Mucosa of rectum (tissue), 2 donors: ENCODE results near the gene ATP9A.
"Not testable (repeated sequence)": the region's sequence is repeated elsewhere in the genome, so short reads cannot be mapped to it uniquely, and the experiment has no call there.

Experiments used
- H3K27ac ChIP-seq, 2 donors: one replicate each; pipeline ENCODE4 v1.7.0; 2013; ENCODE audit warnings: inconsistent platforms in 2 of 2, low read depth in 2 of 2, low read length in 2 of 2
- H3K27me3 ChIP-seq, 2 donors: one replicate each; pipeline ENCODE4 v1.7.0; 2013; ENCODE audit warnings: low read length in 2 of 2; ENCODE audit not compliant: control insufficient read depth in 2 of 2, insufficient read depth in 2 of 2
- H3K36me3 ChIP-seq, 2 donors: one replicate each; pipeline ENCODE4 v1.7.0; 2013; ENCODE audit warnings: low read length in 2 of 2; ENCODE audit not compliant: control insufficient read depth in 2 of 2, insufficient read depth in 2 of 2
- H3K4me1 ChIP-seq, 2 donors: one replicate each; pipeline ENCODE4 v1.7.0; 2013; ENCODE audit warnings: low read length in 2 of 2, mild to moderate bottlenecking in 1 of 2; ENCODE audit not compliant: control insufficient read depth in 2 of 2, insufficient read depth in 2 of 2
- H3K4me3 ChIP-seq, 2 donors: one replicate each; pipeline ENCODE4 v1.7.0; 2013; ENCODE audit warnings: low read length in 2 of 2
- H3K9ac ChIP-seq, 2 donors: one replicate each; pipeline ENCODE4 v1.7.0; 2013; ENCODE audit warnings: low read length in 2 of 2, low read depth in 1 of 2, mild to moderate bottlenecking in 1 of 2
- H3K9me3 ChIP-seq, 2 donors: one replicate each; pipeline ENCODE4 v1.7.0; 2013; ENCODE audit warnings: low read length in 2 of 2; ENCODE audit not compliant: control insufficient read depth in 2 of 2
- donor health status: healthy.
- donor health status: Normal muscosa, but diverticular disease.

Gene ATP9A

DNA sequence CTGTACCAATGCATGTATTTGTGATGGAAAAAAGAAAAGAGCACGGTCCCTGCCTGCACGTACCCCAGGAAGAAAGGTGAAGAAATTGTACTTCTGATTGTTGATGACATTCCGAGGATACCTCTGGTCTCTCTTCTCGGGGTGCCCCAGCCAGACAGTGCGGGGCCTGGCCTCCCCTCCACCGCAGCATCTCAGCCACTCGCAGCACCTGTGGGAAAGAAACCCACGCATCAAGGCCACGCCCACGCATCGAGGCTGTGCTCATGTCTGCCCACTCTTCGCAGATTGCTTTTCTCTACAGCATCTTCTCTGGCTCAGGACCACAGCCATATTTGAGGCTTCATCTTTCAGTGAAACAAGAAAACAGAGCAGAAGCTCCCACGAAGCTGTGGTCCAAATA lies 38.4 kb downstream of the ATP9A start:
- Histone ChIP-seq H3K36me3 (peaks cover 6 to 9% of the 10 kb centered on the region in 2 donors), H3K9ac (no peak overlapping the region), H3K4me3 (no peak overlapping the region), H3K27me3 (no peaks in the 10 kb centered on the region), H3K9me3 (no peaks in the 10 kb centered on the region), H3K27ac (no peak overlapping the region), H3K4me1 (no peaks in the 10 kb centered on the region)

DNA sequence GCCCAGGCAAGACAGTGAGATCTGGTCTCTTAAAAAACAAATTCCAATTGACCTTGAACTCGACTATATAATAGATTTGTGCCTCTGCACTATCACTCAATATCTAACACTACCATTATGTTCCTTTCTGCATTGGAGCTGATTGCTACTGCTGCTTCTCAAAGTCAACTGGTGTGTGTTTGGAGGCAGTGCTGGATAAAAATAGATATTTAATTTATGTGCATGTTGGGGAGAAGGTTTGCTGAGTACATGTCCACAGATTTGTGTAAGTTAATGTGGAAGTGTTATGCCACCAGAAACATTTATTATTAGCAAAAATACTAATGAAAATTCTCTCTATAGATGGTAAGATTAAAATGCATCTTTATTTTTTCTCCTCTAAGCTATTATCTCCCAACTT lies 39.5 kb downstream of the ATP9A start:
- Histone ChIP-seq H3K27ac (no peak overlapping the region), H3K4me1 (no peaks in the 10 kb centered on the region), H3K4me3 (no peak overlapping the region), H3K36me3 (peaks cover 9% of the 10 kb centered on the region in 2 donors), H3K9me3 (no peaks in the 10 kb centered on the region), H3K9ac (no peak overlapping the region), H3K27me3 (no peaks in the 10 kb centered on the region)

DNA sequence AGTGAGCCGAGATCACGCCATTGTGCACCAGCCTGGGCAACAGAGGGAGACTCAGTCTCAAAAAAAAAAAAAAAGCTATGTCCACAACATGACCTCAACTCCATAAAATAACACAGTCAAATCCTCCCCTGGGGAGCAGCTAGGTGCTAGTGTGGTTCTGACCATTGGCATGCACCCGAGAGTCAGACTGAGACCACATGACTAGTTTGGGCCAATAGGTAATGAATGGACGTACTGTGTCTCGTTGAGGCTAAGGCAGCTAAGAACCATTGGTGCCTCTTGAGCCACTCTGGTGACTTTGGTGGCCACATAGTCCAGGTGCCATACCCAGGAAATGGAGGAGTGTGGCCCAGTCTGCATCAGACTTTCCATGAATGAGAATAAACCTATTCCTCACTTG lies 40.3 kb downstream of the ATP9A start:
- no peak overlapping the region for H3K4me3 ChIP-seq
- no peaks in the 10 kb centered on the region for H3K4me1 ChIP-seq
- H3K27me3 ChIP-seq, result no peaks in the 10 kb centered on the region
- H3K36me3 ChIP-seq, result peaks cover 9% of the 10 kb centered on the region in 2 donors
- no peak overlapping the region for H3K27ac ChIP-seq
- no peak overlapping the region for H3K9ac ChIP-seq
- H3K9me3 ChIP-seq, result no peaks in the 10 kb centered on the region

DNA sequence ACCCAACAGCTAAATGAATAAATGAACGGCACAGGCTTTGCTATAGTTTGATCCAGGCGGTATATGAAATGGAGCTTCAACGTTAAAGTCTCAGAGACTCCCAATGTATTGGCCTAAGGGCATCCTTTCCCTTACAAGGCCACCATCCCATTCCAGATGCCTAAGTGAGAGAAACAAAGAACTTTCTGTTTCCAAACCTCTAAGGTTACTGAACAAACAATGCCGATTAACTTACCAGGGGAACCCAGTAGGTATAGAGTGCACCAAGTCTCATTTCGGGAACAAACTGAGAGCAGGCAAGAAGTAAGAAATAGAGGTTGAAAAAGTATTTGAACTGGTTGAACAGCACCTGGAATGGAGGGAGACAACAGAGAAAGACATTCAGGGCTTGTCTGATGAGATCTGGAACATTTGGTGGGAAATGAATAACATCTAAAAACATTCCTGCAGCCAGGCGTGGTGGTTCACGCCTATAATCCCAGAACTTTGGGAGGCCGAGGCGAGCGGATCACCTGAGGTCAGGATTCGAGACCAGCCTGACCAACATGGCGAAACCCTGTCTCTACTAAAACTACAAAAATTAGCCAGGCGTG lies 42.5 kb downstream of the ATP9A start:
- no peak overlapping the region for H3K9ac ChIP-seq
- no peaks in the 10 kb centered on the region for H3K9me3 ChIP-seq
- H3K4me1 ChIP-seq, result no peaks in the 10 kb centered on the region
- H3K27me3 ChIP-seq, result no peaks in the 10 kb centered on the region
- H3K27ac ChIP-seq, result no peak overlapping the region
- peaks cover 9% of the 10 kb centered on the region in 2 donors for H3K36me3 ChIP-seq
- no peak overlapping the region for H3K4me3 ChIP-seq

DNA sequence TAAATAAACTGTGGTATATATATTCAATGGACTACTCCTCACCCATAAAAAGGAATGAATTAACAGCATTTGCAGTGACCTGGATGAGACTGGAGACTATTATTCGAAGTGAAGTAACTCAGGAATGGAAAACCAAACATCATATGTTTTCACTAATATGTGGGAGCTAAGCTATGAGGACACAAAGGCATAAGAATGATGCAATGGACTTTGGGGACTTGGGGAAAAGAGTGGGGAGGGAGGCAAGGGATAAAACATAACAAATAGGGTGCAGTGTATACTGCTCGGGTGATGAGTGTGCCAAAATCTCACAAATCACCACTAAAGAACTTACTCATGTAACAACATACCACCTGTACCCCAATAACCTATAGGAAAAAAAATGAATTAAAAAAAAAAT lies 45.2 kb downstream of the ATP9A start:
- not testable (repeated sequence) for H3K4me1 ChIP-seq, H3K9ac ChIP-seq, H3K9me3 ChIP-seq, H3K27ac ChIP-seq, H3K36me3 ChIP-seq, H3K4me3 ChIP-seq, H3K27me3 ChIP-seq

DNA sequence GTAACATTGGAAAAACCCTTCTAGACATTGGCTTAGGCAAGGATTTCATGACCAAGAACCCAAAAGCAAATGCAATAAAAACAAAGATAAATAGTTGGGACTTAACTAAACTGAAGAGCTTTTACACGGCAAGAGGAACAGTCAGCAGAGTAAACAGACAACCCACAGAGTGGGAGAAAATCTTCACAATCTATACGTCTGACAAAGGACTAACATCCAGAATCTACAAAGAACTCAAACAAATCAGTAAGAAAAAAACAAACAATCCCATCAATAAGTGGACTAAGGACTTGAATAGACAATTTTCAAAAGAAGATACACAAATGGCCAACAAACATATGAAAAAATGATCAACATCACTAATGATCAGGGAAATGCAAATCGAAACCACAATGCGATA lies 45.9 kb downstream of the ATP9A start:
- H3K9me3 ChIP-seq, H3K27ac ChIP-seq, H3K4me1 ChIP-seq, H3K9ac ChIP-seq, H3K36me3 ChIP-seq, H3K4me3 ChIP-seq, H3K27me3 ChIP-seq: not testable (repeated sequence)

DNA sequence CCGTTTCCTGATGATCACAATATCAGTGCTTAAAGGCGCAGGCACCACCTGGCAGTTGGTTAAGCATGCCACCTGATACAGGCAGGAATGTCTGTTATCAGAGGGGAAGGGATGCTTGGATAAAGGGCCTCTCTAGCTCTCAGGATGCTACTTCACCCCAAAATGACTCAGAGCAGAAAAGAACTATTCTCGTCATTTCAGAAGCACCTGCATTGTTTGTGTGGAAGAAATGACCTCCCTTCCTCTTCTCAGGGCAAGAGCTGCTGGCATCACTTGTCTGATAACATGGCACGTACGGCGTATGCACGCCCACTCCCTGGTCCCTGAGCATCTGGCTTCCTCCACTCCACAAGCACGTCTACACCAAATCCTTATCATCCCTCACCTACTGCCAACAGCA lies 47.3 kb downstream of the ATP9A start:
- Histone ChIP-seq H3K27me3 (no peaks in the 10 kb centered on the region), H3K9ac (no peak overlapping the region), H3K4me1 (no peaks in the 10 kb centered on the region), H3K36me3 (peaks cover 4 to 9% of the 10 kb centered on the region in 2 donors), H3K4me3 (no peak overlapping the region), H3K9me3 (no peaks in the 10 kb centered on the region), H3K27ac (no peak overlapping the region)

DNA sequence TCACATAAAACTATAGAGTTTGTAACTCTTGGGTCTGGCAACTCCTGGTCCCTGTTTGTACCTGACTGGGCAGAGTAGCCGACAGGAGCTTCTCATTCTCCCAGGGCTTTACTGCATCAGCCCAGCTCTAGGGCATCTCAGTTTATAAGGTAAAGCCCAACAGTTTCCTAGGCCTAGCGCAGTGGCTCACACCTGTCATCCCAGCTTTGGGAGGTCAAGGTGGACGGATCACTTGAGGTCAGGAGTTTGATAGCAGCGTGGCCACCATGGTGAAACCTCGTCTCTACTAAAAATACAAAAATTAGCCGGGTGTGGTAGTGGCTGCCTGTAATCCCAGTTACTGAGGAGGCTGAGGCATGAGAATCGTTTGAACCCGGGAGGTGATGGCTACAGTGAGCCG lies 47.8 kb downstream of the ATP9A start:
- Histone ChIP-seq H3K9me3 (no peaks in the 10 kb centered on the region), H3K27ac (no peak overlapping the region), H3K36me3 (peaks cover 0 to 5% of the 10 kb centered on the region in 2 donors), H3K4me1 (no peaks in the 10 kb centered on the region), H3K4me3 (no peak overlapping the region), H3K9ac (no peak overlapping the region), H3K27me3 (no peaks in the 10 kb centered on the region)

DNA sequence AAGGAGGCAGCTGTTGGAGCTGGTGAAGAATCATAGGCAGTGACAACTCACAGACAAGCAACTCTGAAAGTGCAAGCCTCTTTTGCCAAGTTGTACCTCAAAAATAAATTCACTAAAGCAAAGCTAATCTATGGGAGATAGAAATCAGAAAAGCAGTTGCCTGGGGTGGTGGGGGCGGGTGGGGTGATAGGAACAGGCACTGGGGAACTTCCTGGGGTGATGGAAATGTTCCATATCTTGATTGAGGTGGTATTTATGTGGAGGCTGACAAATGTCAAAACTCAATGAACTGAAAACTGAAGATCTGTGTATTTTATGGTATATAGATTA lies 52.4 kb downstream of the ATP9A start:
- Histone ChIP-seq H3K9ac (no peak overlapping the region), H3K36me3 (peaks cover 0 to 4% of the 10 kb centered on the region in 2 donors), H3K27ac (no peak overlapping the region), H3K4me1 (no peaks in the 10 kb centered on the region), H3K27me3 (no peaks in the 10 kb centered on the region), H3K9me3 (no peaks in the 10 kb centered on the region), H3K4me3 (no peak overlapping the region)

DNA sequence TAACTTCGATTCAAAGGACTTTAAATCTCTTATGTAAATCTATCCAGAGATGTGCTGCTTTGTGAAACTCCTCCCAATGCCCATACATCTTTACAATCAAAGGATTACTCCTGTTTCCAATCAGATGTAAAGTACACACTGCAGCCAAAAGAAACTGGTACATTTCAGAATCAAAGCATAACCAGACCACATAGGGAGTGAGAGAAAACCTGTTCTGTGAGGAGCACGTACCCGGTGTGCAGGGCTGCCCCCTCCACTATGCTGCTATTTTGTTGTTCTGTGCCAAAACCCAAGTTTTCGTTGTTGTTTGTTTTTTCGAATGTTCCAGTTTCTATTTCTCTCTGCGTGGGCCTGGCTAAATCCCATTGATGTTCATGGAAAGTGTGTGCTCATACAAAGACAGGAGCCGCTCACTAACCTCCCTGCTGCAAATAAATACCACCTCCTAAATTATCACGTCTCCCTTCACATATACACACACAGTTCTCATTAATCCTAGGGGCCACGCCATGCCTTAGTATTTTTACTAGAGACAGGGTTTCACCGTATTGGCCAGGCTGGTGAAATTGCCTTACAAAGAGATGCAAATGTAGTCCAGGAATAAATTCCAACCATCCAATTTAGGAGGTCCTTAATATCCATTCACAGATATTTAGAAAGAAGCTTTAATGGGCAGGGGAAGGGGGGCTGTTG lies 52.9 kb downstream of the ATP9A start:
- Histone ChIP-seq H3K36me3 (peaks cover 0 to 4% of the 10 kb centered on the region in 2 donors), H3K9me3 (no peaks in the 10 kb centered on the region), H3K4me1 (no peaks in the 10 kb centered on the region), H3K27me3 (no peaks in the 10 kb centered on the region), H3K27ac (no peak overlapping the region), H3K4me3 (no peak overlapping the region), H3K9ac (no peak overlapping the region)
